Activated naive CD8-positive, alpha-beta T cell treated with anti-CD3 and anti-CD28 coated beads, Interleukin-2, amount 10 ng/mL, durations not matched to agents 7 days and 5 days (primary cell): ENCODE results near the gene GRM7. TPM values are rescaled to one million over a fixed set of nuclear protein-coding genes. Genes with fewer than 3 reads are reported as not detected.

Experiments
- ATAC-seq: fragments of 150-1000 bp; cut with Tn5 transposase; one replicate; pipeline ENCODE4 v1.10.0; 2021; ENCODE audit warnings: low read depth, moderate library complexity
- POLR2A ChIA-PET: fragments of 350-600 bp; sonication (Branson Sonifier 250); formaldehyde crosslinking; loops from one replicate; lab custom pipeline; 2021; ENCODE audit warnings: antibody characterized with exemption; lab: Charles Lee
- DNase-seq: peaks from one replicate; pipeline ENCODE4 v3.0.0; 2021
- H3K27ac Mint-ChIP-seq: one replicate; pipeline ENCODE4 v1.8.0; 2022; ENCODE audit warnings: mild to moderate bottlenecking, mixed read lengths
- H3K27me3 Mint-ChIP-seq: one replicate; pipeline ENCODE4 v1.8.0; 2022; ENCODE audit warnings: mild to moderate bottlenecking, moderate library complexity, mixed read lengths
- H3K36me3 Mint-ChIP-seq: one replicate; pipeline ENCODE4 v1.8.0; 2021; ENCODE audit warnings: mild to moderate bottlenecking, mixed read lengths
- H3K4me1 Mint-ChIP-seq: one replicate; pipeline ENCODE4 v1.8.0; 2021; ENCODE audit warnings: mixed read lengths
- H3K4me3 Mint-ChIP-seq: one replicate; pipeline ENCODE4 v1.8.0; 2022; ENCODE audit warnings: mild to moderate bottlenecking, moderate library complexity, mixed read lengths
- H3K9me3 Mint-ChIP-seq: one replicate; pipeline ENCODE4 v1.8.0; 2021; ENCODE audit warnings: mixed read lengths
- total RNA-seq, 2 experiments: library from RNA; stranded (reverse); gene quantifications; one replicate each; pipeline ENCODE4 v1.2.3, GENCODE V29; 2021

GRM7 gene
- total RNA-seq, 2 experiments from 2014 or later: not detected

- H3K36me3 Mint-ChIP-seq: no peaks in the 10 kb centered on the region
- no peaks in the 10 kb centered on the region for H3K27me3 Mint-ChIP-seq
- DNase-seq: no peak
- POLR2A ChIA-PET: no interaction called here
- no peak overlapping the region for H3K27ac Mint-ChIP-seq
- H3K4me3 Mint-ChIP-seq: no peak overlapping the region
- H3K9me3 Mint-ChIP-seq: no peaks in the 10 kb centered on the region
- no peaks in the 10 kb centered on the region for H3K4me1 Mint-ChIP-seq
- ATAC-seq: no peak
These were observed 754.1 kb downstream of the GRM7 start for GRCh38 chr3:7615043-7615442.

DNA sequence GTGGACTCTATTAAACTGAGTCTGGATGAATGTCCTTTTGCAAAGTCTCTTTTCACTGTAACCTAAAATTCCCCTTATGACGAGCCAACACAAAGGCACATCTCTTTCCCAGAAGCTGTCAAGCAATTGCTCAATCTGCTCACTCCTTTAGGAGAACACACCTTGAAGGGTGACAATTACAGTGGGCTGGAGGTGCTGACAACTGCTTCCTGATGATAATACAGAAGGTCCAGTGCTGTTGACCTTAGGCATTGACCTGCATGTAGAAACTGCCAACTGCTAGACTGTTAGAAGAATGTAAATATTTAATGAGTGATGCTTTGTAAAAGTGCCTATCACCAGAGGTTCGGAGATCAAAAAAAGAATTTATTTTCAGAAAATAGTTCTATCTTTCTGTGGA, 757.7 kb downstream of the GRM7 start:
- Mint-ChIP-seq H3K4me3 (no peak overlapping the region), H3K27ac (no peak overlapping the region), H3K27me3 (no peaks in the 10 kb centered on the region), H3K36me3 (no peaks in the 10 kb centered on the region), H3K4me1 (no peaks in the 10 kb centered on the region), H3K9me3 (no peaks in the 10 kb centered on the region)
- DNase-seq: no peak
- ATAC-seq: no peak
- POLR2A ChIA-PET: no interaction called here

GRCh38 chr3:7620401-7620800, 759.5 kb downstream of the GRM7 start:
- ATAC-seq (no peak), DNase-seq (no peak)
- no peaks in the 10 kb centered on the region for H3K27me3 Mint-ChIP-seq
- H3K9me3 Mint-ChIP-seq: no peaks in the 10 kb centered on the region
- no peaks in the 10 kb centered on the region for H3K4me1 Mint-ChIP-seq
- POLR2A ChIA-PET: no interaction called here
- H3K36me3 Mint-ChIP-seq: no peaks in the 10 kb centered on the region
- no peak overlapping the region for H3K27ac Mint-ChIP-seq
- no peak overlapping the region for H3K4me3 Mint-ChIP-seq

DNA sequence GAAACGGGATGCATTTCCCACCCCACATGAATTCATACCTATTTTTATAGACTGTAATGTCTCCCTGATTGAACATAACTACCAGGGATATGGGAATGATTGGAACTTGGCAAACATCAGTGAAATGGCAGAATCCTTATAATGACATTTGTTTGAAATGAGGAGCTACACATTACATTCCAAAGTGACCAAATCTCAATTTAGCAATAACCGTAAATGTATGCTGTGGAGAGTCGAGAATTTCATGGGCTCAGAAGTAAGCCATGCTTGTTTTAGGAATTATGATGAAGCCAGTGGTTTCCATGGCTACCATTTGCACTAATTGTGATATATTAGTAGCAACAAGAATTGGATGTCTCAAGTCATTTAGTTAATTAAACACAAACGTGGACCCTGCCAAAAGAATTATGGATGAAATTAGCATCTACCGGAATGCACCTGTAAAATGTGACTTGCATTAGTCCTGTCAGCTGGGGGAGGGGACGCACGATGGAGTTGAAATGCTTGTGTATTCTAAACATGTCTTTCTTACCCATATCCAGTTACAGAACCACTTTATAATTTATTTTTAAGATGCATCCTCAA, 760.2 kb downstream of the GRM7 start:
- ATAC-seq (no peak), DNase-seq (no peak)
- H3K36me3 Mint-ChIP-seq: no peaks in the 10 kb centered on the region
- POLR2A ChIA-PET: no interaction called here
- H3K27me3 Mint-ChIP-seq: no peaks in the 10 kb centered on the region
- no peak overlapping the region for H3K27ac Mint-ChIP-seq
- H3K4me1 Mint-ChIP-seq: no peaks in the 10 kb centered on the region
- no peaks in the 10 kb centered on the region for H3K9me3 Mint-ChIP-seq
- H3K4me3 Mint-ChIP-seq: no peak overlapping the region

- ATAC-seq (no peak), DNase-seq (no peak)
- POLR2A ChIA-PET: no interaction called here
- Mint-ChIP-seq H3K4me1 (no peaks in the 10 kb centered on the region), H3K27me3 (no peaks in the 10 kb centered on the region), H3K27ac (no peak overlapping the region), H3K9me3 (no peaks in the 10 kb centered on the region), H3K36me3 (no peaks in the 10 kb centered on the region), H3K4me3 (no peak overlapping the region)
These were observed 760.7 kb downstream of the GRM7 start for GRCh38 chr3:7621651-7622050.

- ATAC-seq (no peak), DNase-seq (no peak)
- POLR2A ChIA-PET: no interaction called here
- no peak overlapping the region for H3K27ac Mint-ChIP-seq
- H3K27me3 Mint-ChIP-seq: no peaks in the 10 kb centered on the region
- no peaks in the 10 kb centered on the region for H3K9me3 Mint-ChIP-seq
- H3K36me3 Mint-ChIP-seq: no peaks in the 10 kb centered on the region
- no peaks in the 10 kb centered on the region for H3K4me1 Mint-ChIP-seq
- no peak overlapping the region for H3K4me3 Mint-ChIP-seq
These were observed 764.1 kb downstream of the GRM7 start for GRCh38 chr3:7625021-7625420.

GRCh38 chr3:7630351-7630911, 769.5 kb downstream of the GRM7 start:
- Mint-ChIP-seq H3K4me3 (no peak overlapping the region), H3K4me1 (no peaks in the 10 kb centered on the region), H3K27ac (no peak overlapping the region), H3K27me3 (peaks cover 1% of the 10 kb centered on the region), H3K36me3 (no peaks in the 10 kb centered on the region), H3K9me3 (peaks cover 3% of the 10 kb centered on the region)
- ATAC-seq (no peak), DNase-seq (no peak)
- POLR2A ChIA-PET: no interaction called here

- H3K36me3 Mint-ChIP-seq: no peaks in the 10 kb centered on the region
- peaks cover 3% of the 10 kb centered on the region for H3K9me3 Mint-ChIP-seq
- no peaks in the 10 kb centered on the region for H3K4me1 Mint-ChIP-seq
- H3K27ac Mint-ChIP-seq: no peak overlapping the region
- DNase-seq: no peak
- ATAC-seq: no peak
- H3K4me3 Mint-ChIP-seq: no peak overlapping the region
- POLR2A ChIA-PET: no interaction called here
- H3K27me3 Mint-ChIP-seq: peaks cover 1% of the 10 kb centered on the region
These were observed 770.0 kb downstream of the GRM7 start for GRCh38 chr3:7630925-7631324.

- no peaks in the 10 kb centered on the region for H3K36me3 Mint-ChIP-seq
- H3K4me1 Mint-ChIP-seq: no peaks in the 10 kb centered on the region
- ATAC-seq: no peak
- no peak for DNase-seq
- H3K27ac Mint-ChIP-seq: no peak overlapping the region
- POLR2A ChIA-PET: no interaction called here
- peaks cover 3% of the 10 kb centered on the region for H3K9me3 Mint-ChIP-seq
- H3K27me3 Mint-ChIP-seq: peaks cover 1% of the 10 kb centered on the region
- H3K4me3 Mint-ChIP-seq: no peak overlapping the region
These were observed 771.4 kb downstream of the GRM7 start for GRCh38 chr3:7632305-7632704.

- Mint-ChIP-seq H3K27me3 (peaks cover 1% of the 10 kb centered on the region), H3K9me3 (peaks cover 3% of the 10 kb centered on the region), H3K27ac (no peak overlapping the region), H3K4me3 (no peak overlapping the region), H3K36me3 (no peaks in the 10 kb centered on the region), H3K4me1 (no peaks in the 10 kb centered on the region)
- ATAC-seq (no peak), DNase-seq (no peak)
- POLR2A ChIA-PET: no interaction called here
These were observed 776.8 kb downstream of the GRM7 start for GRCh38 chr3:7637694-7638093.

- peaks cover 3% of the 10 kb centered on the region for H3K9me3 Mint-ChIP-seq
- peaks cover 1% of the 10 kb centered on the region for H3K27me3 Mint-ChIP-seq
- DNase-seq (no peak), ATAC-seq (no peak)
- no peaks in the 10 kb centered on the region for H3K36me3 Mint-ChIP-seq
- H3K4me3 Mint-ChIP-seq: no peak overlapping the region
- H3K27ac Mint-ChIP-seq: no peak overlapping the region
- H3K4me1 Mint-ChIP-seq: no peaks in the 10 kb centered on the region
- POLR2A ChIA-PET: no interaction called here
These were observed 777.2 kb downstream of the GRM7 start for GRCh38 chr3:7638103-7638502.

GRCh38 chr3:7640787-7641186, 779.9 kb downstream of the GRM7 start:
- POLR2A ChIA-PET: no interaction called here
- Mint-ChIP-seq H3K4me1 (no peaks in the 10 kb centered on the region), H3K36me3 (no peaks in the 10 kb centered on the region), H3K27ac (no peak overlapping the region), H3K27me3 (no peaks in the 10 kb centered on the region), H3K9me3 (no peaks in the 10 kb centered on the region), H3K4me3 (no peak overlapping the region)
- DNase-seq (no peak), ATAC-seq (no peak)

DNA sequence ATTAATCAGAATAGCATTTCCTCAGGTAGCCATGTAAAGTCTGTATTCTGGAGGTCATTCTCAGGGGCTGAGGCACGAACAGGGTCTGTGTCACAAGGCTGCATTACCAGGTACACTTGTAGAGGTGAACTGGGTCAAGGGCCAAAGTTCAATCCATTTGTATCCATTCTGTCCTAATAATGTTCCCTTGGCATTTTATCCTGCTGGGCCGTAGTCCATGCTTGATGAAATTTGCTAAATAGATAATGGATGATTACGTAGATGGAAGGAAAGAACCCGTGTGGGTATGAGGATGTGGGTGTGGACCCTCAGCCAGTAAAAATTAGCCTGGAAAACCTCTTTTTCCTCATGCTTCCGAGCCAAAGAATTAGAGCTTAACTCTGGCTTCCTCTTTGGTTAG, 785.9 kb downstream of the GRM7 start:
- H3K27ac Mint-ChIP-seq: no peak overlapping the region
- POLR2A ChIA-PET: no interaction called here
- H3K4me3 Mint-ChIP-seq: no peak overlapping the region
- DNase-seq (no peak), ATAC-seq (no peak)
- H3K9me3 Mint-ChIP-seq: peaks cover 2% of the 10 kb centered on the region
- H3K27me3 Mint-ChIP-seq: no peaks in the 10 kb centered on the region
- no peaks in the 10 kb centered on the region for H3K4me1 Mint-ChIP-seq
- no peaks in the 10 kb centered on the region for H3K36me3 Mint-ChIP-seq

- Mint-ChIP-seq H3K4me1 (no peaks in the 10 kb centered on the region), H3K27ac (no peak overlapping the region), H3K27me3 (peaks cover 2% of the 10 kb centered on the region), H3K4me3 (no peak overlapping the region), H3K9me3 (peaks cover 2% of the 10 kb centered on the region), H3K36me3 (no peaks in the 10 kb centered on the region)
- no peak for DNase-seq
- no peak for ATAC-seq
- POLR2A ChIA-PET: no interaction called here
These were observed 789.6 kb downstream of the GRM7 start for GRCh38 chr3:7650466-7650865.
